Measurements from ENCODE around the gene KLK6. TPM values are rescaled to one million over a fixed set of nuclear protein-coding genes. Genes with fewer than 3 reads are reported as not detected.

KLK6 gene
- total RNA-seq, 1 donor from 2014 or later, result 3.5 TPM

DNA sequence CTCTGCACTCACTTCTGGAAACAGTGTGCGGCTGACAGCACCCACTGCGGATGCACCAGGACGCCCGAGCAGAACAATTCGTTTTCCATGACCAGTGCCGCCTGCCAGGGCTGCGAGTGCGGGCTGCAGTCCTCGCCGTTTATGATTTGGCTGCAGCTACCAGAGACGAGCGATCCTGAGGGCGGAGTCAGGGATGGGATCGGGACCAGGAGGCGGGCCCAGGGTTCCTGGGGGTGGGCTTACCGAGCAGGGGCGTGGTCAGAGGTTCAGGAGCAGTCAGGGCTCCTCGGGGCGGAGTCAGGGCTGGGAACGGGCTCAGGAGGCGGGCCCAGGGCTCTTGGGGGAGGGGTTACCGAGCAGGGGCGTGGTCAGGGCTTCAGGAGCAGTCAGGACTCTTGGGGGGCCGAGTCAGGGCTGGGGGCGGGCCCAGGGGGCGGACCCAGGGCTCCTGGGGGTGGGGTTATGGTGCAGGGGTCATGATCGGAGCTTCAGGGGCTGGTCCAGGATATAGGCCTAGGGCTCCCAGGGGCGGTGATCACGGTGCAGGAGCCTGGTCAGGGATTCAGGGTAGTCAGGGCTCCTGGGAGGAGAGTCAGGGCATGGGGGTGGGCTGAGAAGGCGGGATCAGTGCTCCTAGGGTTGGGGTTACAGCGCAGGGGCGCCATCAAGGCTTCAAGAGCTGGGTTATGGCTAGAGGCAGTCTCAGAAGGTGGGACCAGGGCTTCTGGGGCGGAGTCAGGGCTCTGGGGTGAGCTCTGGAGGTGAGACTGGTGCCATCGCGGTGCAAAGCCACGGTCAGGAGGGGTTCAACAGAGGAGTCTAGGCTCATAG, 59.9 kb downstream of the KLK6 start:
- H3K9me3 ChIP-seq (ENCODE audit: insufficient read depth, low read depth, low read length), result no peaks in the 10 kb centered on the region
- FAIRE-seq, result no peak
- H3K36me3 ChIP-seq (ENCODE audit: insufficient read depth, low read length), result no peaks in the 10 kb centered on the region
- H3K27me3 Mint-ChIP-seq (ENCODE audit: low read depth, unreplicated experiment), result peaks cover 61% of the 10 kb centered on the region
- H3K4me3 Mint-ChIP-seq (ENCODE audit: unreplicated experiment), result peak overlapping the region; percentile 34
- no peak overlapping the region for H3K4me2 ChIP-seq (ENCODE audit: low read length)
- H3K27ac ChIP-seq (ENCODE audit: low read depth, low read length), result no peak overlapping the region
- H3K4me1 Mint-ChIP-seq (ENCODE audit: low read depth, unreplicated experiment), result no peaks in the 10 kb centered on the region
- no peak overlapping the region for H3K4me3 ChIP-seq (ENCODE audit: insufficient read depth, low read depth, low read length)
- DNase-seq (ENCODE audit: low read depth), result no peak
- H2AFZ ChIP-seq (ENCODE audit: low read depth, low read length), result no peak overlapping the region
- no peak overlapping the region for H3K27ac Mint-ChIP-seq (ENCODE audit: unreplicated experiment)
- no peak overlapping the region for H3K9ac ChIP-seq (ENCODE audit: low read length)
- no peaks in the 10 kb centered on the region for H4K20me1 ChIP-seq (ENCODE audit: insufficient read depth, low read length)
- H3K4me1 ChIP-seq (ENCODE audit: insufficient read depth, low read length), result no peaks in the 10 kb centered on the region
- no peaks in the 10 kb centered on the region for H3K79me2 ChIP-seq (ENCODE audit: insufficient read depth, low read length)
- peaks cover 5% of the 10 kb centered on the region for H3K27me3 ChIP-seq (ENCODE audit: insufficient read depth, low read length)
- no peak for TF ChIP-seq EZH2 (IDR thresholded peaks at IDR 0.05; ENCODE audit: insufficient read depth, low read length)
- TF ChIP-seq, protein P1, sequence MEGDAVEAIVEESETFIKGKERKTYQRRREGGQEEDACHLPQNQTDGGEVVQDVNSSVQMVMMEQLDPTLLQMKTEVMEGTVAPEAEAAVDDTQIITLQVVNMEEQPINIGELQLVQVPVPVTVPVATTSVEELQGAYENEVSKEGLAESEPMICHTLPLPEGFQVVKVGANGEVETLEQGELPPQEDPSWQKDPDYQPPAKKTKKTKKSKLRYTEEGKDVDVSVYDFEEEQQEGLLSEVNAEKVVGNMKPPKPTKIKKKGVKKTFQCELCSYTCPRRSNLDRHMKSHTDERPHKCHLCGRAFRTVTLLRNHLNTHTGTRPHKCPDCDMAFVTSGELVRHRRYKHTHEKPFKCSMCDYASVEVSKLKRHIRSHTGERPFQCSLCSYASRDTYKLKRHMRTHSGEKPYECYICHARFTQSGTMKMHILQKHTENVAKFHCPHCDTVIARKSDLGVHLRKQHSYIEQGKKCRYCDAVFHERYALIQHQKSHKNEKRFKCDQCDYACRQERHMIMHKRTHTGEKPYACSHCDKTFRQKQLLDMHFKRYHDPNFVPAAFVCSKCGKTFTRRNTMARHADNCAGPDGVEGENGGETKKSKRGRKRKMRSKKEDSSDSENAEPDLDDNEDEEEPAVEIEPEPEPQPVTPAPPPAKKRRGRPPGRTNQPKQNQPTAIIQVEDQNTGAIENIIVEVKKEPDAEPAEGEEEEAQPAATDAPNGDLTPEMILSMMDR (IDR thresholded peaks at IDR 0.05; ENCODE audit: insufficient read depth, low read depth, low read length), result no peak
- H3K9me3 Mint-ChIP-seq (ENCODE audit: unreplicated experiment), result peaks cover 3% of the 10 kb centered on the region
- no peaks in the 10 kb centered on the region for H3K36me3 Mint-ChIP-seq (ENCODE audit: low read depth, unreplicated experiment)

Other genes with a start within 250 kb of the KLK6 start
- gene SHANK1, start 249.8 kb downstream of the KLK6 start, total RNA-seq, result not detected in 2 replicates
- not detected in 2 replicates for gene CLEC11A, start 246.2 kb downstream of the KLK6 start, total RNA-seq
- gene GPR32, start 199.1 kb downstream of the KLK6 start, total RNA-seq, result not detected in 2 replicates
- not detected in 2 replicates for gene ACP4, start 179.2 kb downstream of the KLK6 start, total RNA-seq
- gene KLK1, start 145.8 kb downstream of the KLK6 start, total RNA-seq, result not detected in 2 replicates
- gene KLK15, start 136.0 kb downstream of the KLK6 start, total RNA-seq, result not detected in 2 replicates
- not detected in 2 replicates for gene KLK3, start 114.7 kb downstream of the KLK6 start, total RNA-seq
- not detected in 2 replicates for gene KLK2, start 96.2 kb downstream of the KLK6 start, total RNA-seq
- gene KLK4, start 58.2 kb downstream of the KLK6 start, total RNA-seq, result not detected in 2 replicates
- not detected in 2 replicates for gene KLK5, start 16.6 kb downstream of the KLK6 start, total RNA-seq
- not detected in 2 replicates for gene KLK7, start 14.3 kb upstream of the KLK6 start, total RNA-seq
- not detected in 2 replicates for gene KLK8, start 32.0 kb upstream of the KLK6 start, total RNA-seq
- gene KLK10, start 50.1 kb upstream of the KLK6 start, total RNA-seq, result 0.19 and 0.30 TPM in 2 replicates
- not detected in 2 replicates for gene KLK11, start 57.0 kb upstream of the KLK6 start, total RNA-seq
- not detected in 2 replicates for gene KLK12, start 65.4 kb upstream of the KLK6 start, total RNA-seq
- 0.32 TPM in 1 of 2 replicates, not detected in the other for gene KLK13, start 95.5 kb upstream of the KLK6 start, total RNA-seq
- gene KLK14, start 113.3 kb upstream of the KLK6 start, total RNA-seq, result 0.23 and 0.31 TPM in 2 replicates
- 6.4 and 7.4 TPM in 2 replicates for gene CTU1, start 138.8 kb upstream of the KLK6 start, total RNA-seq
- not detected in 2 replicates for gene SIGLEC9, start 155.3 kb upstream of the KLK6 start, total RNA-seq
- not detected in 2 replicates for gene SIGLEC7, start 172.7 kb upstream of the KLK6 start, total RNA-seq

All from astrocyte (in vitro differentiated cells and primary cell).